GM12801 (cell line): ENCODE results near the gene SPTLC3.

ENCODE experiments used
- CTCF ChIP-seq: IDR thresholded peaks from one replicate; pipeline ENCODE4 v1.5.1; 2011; ENCODE audit warnings: control low read depth; ENCODE audit not compliant: insufficient read length; ENCODE audit errors: extremely low read depth

Gene SPTLC3

GRCh38 chr20:12967932-12968331 lies 40.8 kb upstream of the SPTLC3 start:
- TF ChIP-seq CTCF, result no peak

- no peak for TF ChIP-seq CTCF
These were observed 40.3 kb upstream of the SPTLC3 start for GRCh38 chr20:12968472-12968871.

DNA sequence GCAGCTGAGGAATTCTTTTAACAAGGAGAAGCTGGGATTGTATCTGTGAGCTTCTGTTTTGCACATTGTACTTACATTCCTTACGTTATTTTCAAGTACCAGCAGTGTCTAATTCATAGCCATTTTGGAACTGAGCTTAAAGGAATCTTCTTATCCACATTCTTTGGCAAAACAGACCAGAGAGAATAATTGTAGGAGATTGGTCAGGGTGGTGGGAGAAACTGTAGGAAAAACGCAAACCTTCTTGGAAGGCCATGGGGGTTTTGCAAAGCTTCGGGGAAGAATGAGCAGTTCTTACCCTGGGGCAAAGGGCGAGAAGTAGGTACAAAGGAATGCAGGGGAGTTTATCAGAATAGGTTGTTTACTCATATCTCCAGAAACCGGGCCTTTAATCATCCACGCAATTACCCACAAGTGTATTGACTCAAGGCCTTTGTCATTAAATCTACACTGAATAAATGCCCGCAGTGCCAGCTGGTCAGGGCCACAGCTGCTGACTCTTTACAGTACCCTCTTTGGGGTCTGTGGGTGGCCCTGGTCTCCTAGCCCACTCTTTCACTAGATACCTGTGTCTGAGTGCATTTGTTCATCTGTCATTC lies 39.6 kb upstream of the SPTLC3 start:
- no peak for TF ChIP-seq CTCF

GRCh38 chr20:12970372-12970821 lies 38.4 kb upstream of the SPTLC3 start:
- TF ChIP-seq CTCF, result no peak

GRCh38 chr20:12975833-12976608 lies 32.8 kb upstream of the SPTLC3 start:
- TF ChIP-seq CTCF, result no peak

DNA sequence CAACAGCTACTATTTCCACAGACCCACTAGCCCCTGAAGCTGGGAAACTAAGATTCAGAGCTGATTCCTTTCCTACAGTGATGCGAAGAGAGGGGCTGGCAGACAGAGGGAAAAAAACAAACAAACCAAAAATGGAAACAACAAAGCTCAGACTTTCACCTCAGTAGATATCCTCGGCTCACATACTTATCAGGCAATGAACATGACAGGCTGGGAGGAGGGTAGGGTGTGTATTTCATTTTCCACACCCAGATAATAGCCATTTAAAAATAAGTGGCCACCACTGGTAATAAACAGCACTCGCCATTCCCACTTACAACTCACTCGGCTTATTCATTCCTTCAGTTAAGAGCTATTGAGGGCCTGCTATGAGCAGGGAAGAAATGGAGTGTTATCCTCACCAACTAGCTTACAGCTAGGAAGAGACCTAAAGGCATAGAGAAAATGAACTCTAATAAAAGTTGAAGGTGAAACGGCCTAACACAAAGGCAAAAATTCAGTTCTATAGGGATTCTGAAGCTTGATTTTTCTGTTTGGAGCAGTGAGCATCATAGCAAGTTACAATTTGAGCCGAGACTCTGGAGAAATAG lies 32.0 kb upstream of the SPTLC3 start:
- no peak for TF ChIP-seq CTCF

DNA sequence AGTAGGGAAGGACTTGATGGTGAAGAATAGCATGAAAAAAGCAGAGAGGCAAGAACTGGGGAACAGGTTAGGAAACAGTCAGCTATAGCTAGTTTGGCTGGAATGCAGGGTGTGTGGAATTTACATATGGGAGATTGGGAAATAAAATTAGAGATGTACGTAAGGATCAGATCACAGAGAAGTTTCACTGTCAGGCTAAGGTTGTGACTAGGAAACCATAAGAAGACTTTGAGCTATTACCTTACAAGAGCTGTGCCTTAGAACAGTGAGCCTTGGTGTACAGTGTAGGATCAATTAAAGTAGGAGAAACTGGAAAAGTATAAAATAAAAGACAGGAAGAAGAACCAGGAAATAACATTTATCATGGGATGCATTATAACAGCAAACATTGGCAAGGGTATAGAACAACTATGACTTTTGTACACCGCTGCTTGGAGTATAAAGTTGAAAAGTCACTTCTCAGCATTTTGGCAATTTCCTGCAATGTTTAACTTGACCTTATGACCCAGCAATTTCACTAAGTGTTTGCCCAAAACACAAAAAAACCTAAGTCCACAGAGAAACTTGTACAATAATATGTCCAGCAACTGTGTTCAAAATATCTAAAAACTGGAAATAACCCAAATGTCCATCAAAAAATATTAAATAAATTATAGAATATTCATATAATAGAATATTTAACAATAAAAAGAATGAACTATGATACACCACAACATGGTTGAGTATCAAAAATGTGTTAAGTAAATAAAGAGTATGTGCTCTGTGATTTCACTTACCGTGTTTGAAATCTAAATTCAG lies 31.2 kb upstream of the SPTLC3 start:
- no peak for TF ChIP-seq CTCF
